Heart right ventricle (tissue), 16 donors: ENCODE measurements around the gene CD9. TPM values are rescaled to one million over a fixed set of nuclear protein-coding genes. Genes with fewer than 3 reads are reported as not detected.

Experiments used
- ATAC-seq, 8 donors: fragments of 200-7000 bp; cut with Tn5 transposase; one replicate each; pipeline ENCODE4 v1.9.1; 2020; ENCODE audit warnings: mild to moderate bottlenecking in 8 of 8, moderate library complexity in 8 of 8, moderate number of reproducible peaks in 1 of 8
- DNase-seq, 2 donors: peaks; one replicate each; pipeline ENCODE4 v3.0.0-alpha.2; 2020
- H3K27ac ChIP-seq, 10 donors: fragments of 200-600 bp; sonication (generic) in 2 of 10; one replicate each; pipeline versions ENCODE4 v1.5.0 to v1.8.0; 2020 to 2022; ENCODE audit warnings: mild to moderate bottlenecking in 3 of 10
- H3K27me3 ChIP-seq, 7 donors: fragments of 200-600 bp; one replicate each; pipeline ENCODE4 v1.8.0; 2021 to 2022; ENCODE audit warnings: mild to moderate bottlenecking in 2 of 7
- H3K36me3 ChIP-seq, 9 donors: fragments of 200-600 bp; sonication (generic) in 1 of 9; one replicate each; pipeline versions ENCODE4 v1.5.0 to v1.8.0; 2020 to 2022; ENCODE audit warnings: mild to moderate bottlenecking in 2 of 9
- H3K4me1 ChIP-seq, 9 donors: fragments of 200-600 bp; sonication (generic) in 1 of 9; one replicate each; pipeline versions ENCODE4 v1.5.0 to v1.8.0; 2020 to 2022; ENCODE audit warnings: mild to moderate bottlenecking in 4 of 9
- H3K4me3 ChIP-seq, 10 donors: fragments of 200-600 bp; sonication (generic) in 2 of 10; one replicate each; pipeline versions ENCODE4 v1.5.0 to v1.8.0; 2020 to 2022; ENCODE audit warnings: mild to moderate bottlenecking in 7 of 10, moderate library complexity in 2 of 10
- H3K9me3 ChIP-seq, 11 donors: fragments of 200-600 bp in 10 of 11; sonication (generic) in 2 of 11; one replicate each; pipeline versions ENCODE4 v1.5.0 to v1.8.0; 2013 to 2022; ENCODE audit warnings: mild to moderate bottlenecking in 2 of 11, control low read depth in 1 of 11, moderate library complexity in 1 of 11
- CTCF ChIP-seq, 9 donors: fragments of 200-600 bp; sonication (generic) in 2 of 9; IDR thresholded peaks; one replicate each; pipeline versions ENCODE4 v1.5.0 to v1.8.0; 2021 to 2022; ENCODE audit warnings: antibody characterized with exemption in 9 of 9, mild to moderate bottlenecking in 5 of 9, moderate library complexity in 1 of 9
- WGBS, 2 donors: extraction: QIAGEN DNeasy Blood & Tissue Kit; methylation state at CpG; one replicate each; pipeline ENCODE4 v1.1.7; 2013; ENCODE audit warnings: inconsistent platforms in 1 of 2; 5-methylcytosine and 5-hydroxymethylcytosine counted together
- intact Hi-C, 10 donors: fragments of 100-400 bp; cut with DNase I; formaldehyde crosslinking; loops; one replicate each; pipeline versions ENCODE4 v1.11.1 to v1.14.2; 2022
- polyA plus RNA-seq, 2 donors: library from polyadenylated mRNA; stranded (reverse); fragments of 200-250 nt; gene quantifications; one replicate each; pipeline ENCODE4 v1.2.3, GENCODE V29; 2013
- total RNA-seq, 10 donors: library from RNA; stranded (reverse); fragmentation: NEBNext Ultra II Directional in 3 of 10; extraction: Animal tissue kit (Norgen Biotek cat#: 25700) in 3 of 10; gene quantifications; one replicate each; pipeline versions ENCODE4 v1.2.1 to v1.2.4, GENCODE V29; 2021 to 2023
- donor health status: Arrhythmogenic right ventricular cardiomyopathy.
- donor health status: ischemic (EF 13 %, LVEDD 7.1; RV severe dilation, severe dysfunction).
- donor health status: healthy with polysubstance abuse.
- donor health status: DM: no; HTN: yes; CAD: no.
- donor health status: DM: no; HTN: no; CAD: no.
- donor health status: ischemic (EF 25% LVEDD 6.9; RV normal size, moderate dysfunction).
- donor health status: ischemic (EF 25% LVEDD 5.7; RV mildly dilated, moderate dysfunction).
- donor health status: healthy.
- donor health status: DM: yes; HTN: yes; CAD: no.
- donor health status: Ischemic cardiomyopathy.
- donor health status: ischemic (EF 35%, LVEDD 5.7; RV mildly dilated, moderate dysfunction).
- donor health status: nonischemic (EF 11% LVEDD 7.7; RV severe dilation, severe dysfunction).
- donor health status: DM: yes; HTN: yes; CAD: no.
- donor health status: PGD.
- donor health status: ischemic (EF 29% LVEDD 5.4; RV normal size, mild dysfunction).
- donor health status: nonischemic (EF 23%, LVEDD 6.1; RV moderate dilation, normal function).

The CD9 gene
- total and polyA plus RNA-seq, 12 donors = 24.8 to 109 (median 54.2) TPM

- intact Hi-C loops = loop anchor here in 2 of 10 donors (5.0 kb wide), 1 partner anchor 49 kb away; no protein-coding TSS in a partner anchor
- H3K27me3 ChIP-seq = no peaks in the 10 kb centered on the region
- DNase-seq = no peak
- no peak overlapping the region for H3K4me3 ChIP-seq
- peaks cover 80 to 100% (median 99%) of the 10 kb centered on the region in 9 donors for H3K4me1 ChIP-seq
- H3K27ac ChIP-seq = peak overlapping the region; percentile 79 to 96 (median 88)
- H3K9me3 ChIP-seq = no peaks in the 10 kb centered on the region
- H3K36me3 ChIP-seq = peaks cover 0 to 54% (median 6%) of the 10 kb centered on the region in 9 donors
- 51 to 72% methylated on average over 9 of the region's 9 CpGs for WGBS, 2 donors
- no peak for ATAC-seq
- TF ChIP-seq CTCF (IDR thresholded peaks at IDR 0.05) = no peak
Measured at GRCh38 chr12:6228535-6229223, 28.5 kb downstream of the CD9 start.

- H3K36me3 ChIP-seq = peaks cover 0 to 57% (median 2%) of the 10 kb centered on the region in 9 donors
- no peaks in the 10 kb centered on the region for H3K27me3 ChIP-seq
- intact Hi-C loops = loop anchor here in 5 of 10 donors (2.0 to 5.0 kb wide), 3 partner anchors 25 to 48 kb away; no protein-coding TSS in a partner anchor
- 56 to 69% methylated on average over 24 of the region's 24 CpGs for WGBS, 2 donors
- peak overlapping the region in 1 of 10 donors; percentile 11 for H3K4me3 ChIP-seq
- ATAC-seq (peak in 7 of 8 donors; percentile 2 to 23 (median 9)), DNase-seq (peak in 1 of 2 donors; percentile 69)
- peaks cover 77 to 100% (median 97%) of the 10 kb centered on the region in 9 donors for H3K4me1 ChIP-seq
- H3K9me3 ChIP-seq = no peaks in the 10 kb centered on the region
- TF ChIP-seq CTCF (IDR thresholded peaks at IDR 0.05) = no peak
- peak overlapping the region; percentile 79 to 96 (median 88) for H3K27ac ChIP-seq
Measured at GRCh38 chr12:6229224-6230218, 29.3 kb downstream of the CD9 start.

- DNase-seq (peak in 1 of 2 donors; percentile 61), ATAC-seq (peak in 3 of 8 donors; percentile 3 to 11 (median 8))
- H3K9me3 ChIP-seq = no peaks in the 10 kb centered on the region
- H3K27ac ChIP-seq = peak overlapping the region; percentile 79 to 96 (median 88)
- peaks cover 0 to 57% (median 7%) of the 10 kb centered on the region in 9 donors for H3K36me3 ChIP-seq
- intact Hi-C loops = loop anchor here in 4 of 10 donors (2.0 to 5.0 kb wide), 3 partner anchors 26 to 47 kb away; no protein-coding TSS in a partner anchor
- TF ChIP-seq CTCF (IDR thresholded peaks at IDR 0.05) = no peak
- peak overlapping the region in 1 of 10 donors; percentile 11 for H3K4me3 ChIP-seq
- H3K4me1 ChIP-seq = peaks cover 72 to 100% (median 95%) of the 10 kb centered on the region in 9 donors
- 62 to 77% methylated on average over 16 of the region's 16 CpGs for WGBS, 2 donors
- no peaks in the 10 kb centered on the region for H3K27me3 ChIP-seq
Measured at GRCh38 chr12:6230321-6231110, 30.3 kb downstream of the CD9 start.
